NCI-H82 (cell line): ENCODE data around the gene ZBTB3.

Source experiments
- DNase-seq: peaks from one replicate; lab custom pipeline; 2025; lab: John Stamatoyannopoulos, UW

The ZBTB3 gene

GRCh38 chr11:62753736-62754603, at the start of gene ZBTB3:
Gene ZBTB3 (minus strand): TSS chr11:62754160. CDS start chr11:62753664, 496 bp downstream.
- DNase-seq, result peak; percentile 99

DNA sequence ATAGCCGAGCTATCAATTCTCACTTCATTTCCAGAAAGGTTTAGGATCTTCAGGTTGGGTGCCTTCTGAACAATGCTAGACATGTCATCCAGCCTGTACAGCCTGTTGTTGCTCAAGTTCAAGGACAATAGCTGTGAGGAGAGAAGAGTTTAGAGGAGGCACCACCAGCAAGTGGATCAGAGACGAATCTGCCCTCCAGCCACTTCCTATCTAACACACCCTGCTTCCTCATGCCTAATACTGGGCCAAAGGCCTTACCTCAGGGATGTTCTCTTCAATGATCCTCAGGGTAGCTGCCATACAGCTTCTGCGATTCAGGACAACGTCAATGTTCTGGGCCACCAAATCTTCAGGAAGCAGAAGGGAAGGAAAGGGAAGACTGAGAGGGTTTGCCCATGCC, 47.1 kb upstream of the ZBTB3 start:
- DNase-seq, result no peak

GRCh38 chr11:62799486-62799885, 45.5 kb upstream of the ZBTB3 start:
- no peak for DNase-seq

DNA sequence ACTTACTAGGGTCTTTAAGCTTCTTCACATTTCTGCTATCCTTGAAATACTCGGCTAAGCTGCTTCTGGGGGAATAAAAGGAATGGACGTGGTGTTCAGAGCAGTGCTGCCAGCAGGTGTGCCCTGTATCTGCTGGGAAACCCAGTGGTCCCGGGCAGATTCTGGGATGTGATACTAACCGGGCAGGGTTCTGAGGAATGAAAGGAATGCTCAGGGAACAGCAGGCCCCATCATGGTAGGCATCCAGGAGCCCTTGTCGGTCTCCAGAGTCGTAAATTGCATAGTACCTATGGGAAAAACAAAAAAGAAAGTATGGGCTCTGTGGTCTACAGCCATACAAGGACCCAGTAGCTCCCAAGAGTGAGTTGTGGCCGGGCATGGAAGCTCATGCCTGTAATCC, 42.3 kb upstream of the ZBTB3 start:
- no peak for DNase-seq

DNA sequence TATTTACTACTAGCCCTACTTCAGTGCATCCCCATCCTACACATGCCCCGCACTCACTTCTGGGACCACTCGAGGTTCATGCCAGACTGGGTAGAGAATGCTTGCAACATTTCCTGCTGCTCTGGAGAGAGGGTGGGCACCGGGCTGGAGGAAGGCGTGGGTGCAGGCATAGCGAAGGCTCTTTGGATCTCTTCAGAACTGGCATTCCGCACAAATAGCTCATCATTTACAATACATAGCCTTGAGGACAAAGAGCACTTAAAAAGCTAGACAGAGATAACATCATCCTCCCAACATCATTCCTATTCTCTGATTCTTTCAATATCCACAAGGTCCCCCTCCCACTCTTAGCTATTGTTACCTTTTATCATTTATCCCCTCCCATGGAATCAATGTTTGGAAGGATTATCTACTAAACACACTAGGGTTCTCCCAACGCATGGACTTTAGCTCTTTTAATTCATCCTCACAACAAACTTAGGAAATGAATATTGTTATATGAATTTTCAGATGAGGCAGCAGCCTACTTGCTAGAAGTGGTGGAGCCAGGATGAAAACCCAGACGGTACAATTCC, 40.3 kb upstream of the ZBTB3 start:
- no peak for DNase-seq

GRCh38 chr11:62792202-62792575, 38.2 kb upstream of the ZBTB3 start:
- peak; percentile 73 for DNase-seq

DNA sequence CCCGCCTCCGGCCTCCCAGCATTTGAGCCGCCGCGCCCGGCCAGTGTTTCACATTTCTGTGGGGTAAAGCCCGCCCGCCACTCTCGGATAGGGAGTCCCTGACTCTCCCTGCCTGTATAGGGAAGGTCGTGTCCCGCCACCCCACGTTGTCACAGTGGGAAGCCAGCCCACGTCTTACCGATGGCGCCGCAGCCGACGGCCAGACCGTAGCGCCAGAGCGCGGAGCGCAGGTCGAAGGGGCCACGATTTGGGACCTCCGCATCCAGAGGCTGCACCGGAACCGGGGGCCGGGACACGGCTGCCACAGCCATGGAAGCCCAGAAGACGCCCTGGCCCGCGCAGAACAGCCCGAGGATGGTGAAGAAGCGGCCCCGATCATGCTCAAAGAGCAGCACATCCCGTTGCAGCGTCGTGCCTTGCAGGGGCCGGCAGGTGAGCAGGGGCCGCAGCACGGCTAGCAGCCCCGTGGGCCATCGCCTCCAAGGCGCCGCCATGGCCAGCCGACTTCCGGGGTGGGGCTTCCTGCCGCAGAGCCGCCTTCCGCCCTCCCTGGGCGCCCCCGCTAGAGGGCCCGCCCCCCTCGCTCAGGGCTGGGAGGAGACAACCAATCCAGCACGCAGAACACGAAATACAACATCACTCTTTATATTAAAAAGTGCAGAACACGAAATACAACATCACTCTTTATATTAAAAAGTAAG, 37.7 kb upstream of the ZBTB3 start, which contains the start of gene TMEM223:
TSS of gene TMEM223 (minus strand) at position 506 of the 701 bp plus-strand sequence. CDS start at position 494, 12 bp downstream.
- DNase-seq, result peak; percentile 84

DNA sequence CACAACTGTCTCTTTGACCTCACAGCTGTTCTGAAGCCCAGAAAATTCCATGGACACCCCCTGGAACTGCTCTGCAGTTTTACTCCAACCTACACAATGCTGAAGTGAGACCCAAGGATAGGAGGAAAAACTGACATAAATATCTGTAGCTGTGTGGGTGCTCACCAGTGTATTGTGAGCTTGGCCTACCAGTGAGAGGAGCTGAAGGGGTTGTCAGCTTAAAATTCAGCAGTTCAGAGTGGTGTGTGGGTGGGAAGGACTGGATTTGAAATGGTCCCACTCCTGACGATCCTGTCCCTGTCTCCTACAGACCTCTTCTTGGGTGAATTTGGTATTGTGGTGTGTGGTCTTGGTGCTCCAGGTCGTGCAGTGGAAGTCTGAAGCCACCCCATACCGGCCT, 35.6 kb upstream of the ZBTB3 start:
- DNase-seq, result no peak

- DNase-seq, result peak; percentile 5
These were observed 35.0 kb upstream of the ZBTB3 start for GRCh38 chr11:62788991-62789390.

GRCh38 chr11:62787005-62787759, 33.2 kb upstream of the ZBTB3 start, which contains the start of gene TMEM179B:
Gene TMEM179B (plus strand): TSS chr11:62787402. CDS start chr11:62787432, 30 bp downstream.
- peak; percentile 99 for DNase-seq

DNA sequence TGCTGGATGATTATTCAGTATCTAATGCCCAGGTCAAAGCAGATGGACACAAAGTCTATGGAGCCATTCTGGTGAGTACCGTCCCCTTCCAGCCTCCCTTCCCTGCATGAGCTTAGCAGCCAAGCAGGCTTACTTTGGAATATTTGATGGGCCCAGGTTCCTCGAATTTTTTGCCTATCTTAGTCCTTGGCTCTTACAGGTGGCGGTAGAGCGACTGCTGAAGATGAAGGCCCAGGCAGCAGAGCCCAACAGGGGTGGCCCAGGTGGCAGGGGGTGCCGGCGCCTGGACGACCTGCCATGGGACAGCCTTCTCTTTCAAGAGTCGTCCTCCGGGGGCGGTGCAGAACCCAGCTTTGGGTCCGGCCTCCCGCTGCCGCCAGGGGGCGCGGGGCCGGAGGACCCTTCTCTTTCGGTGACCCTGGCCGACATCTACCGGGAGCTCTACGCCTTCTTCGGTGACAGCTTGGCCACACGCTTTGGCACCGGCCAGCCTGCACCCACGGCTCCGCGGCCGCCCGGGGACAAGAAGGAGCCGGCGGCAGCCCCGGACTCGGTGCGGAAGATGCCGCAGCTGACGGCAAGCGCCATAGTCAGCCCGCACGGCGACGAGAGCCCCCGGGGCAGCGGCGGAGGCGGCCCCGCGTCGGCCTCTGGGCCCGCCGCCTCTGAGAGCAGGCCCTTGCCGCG, 32.5 kb upstream of the ZBTB3 start:
- DNase-seq, result peak; percentile 87

GRCh38 chr11:62782753-62783152, 28.8 kb upstream of the ZBTB3 start:
- no peak for DNase-seq

- no peak for DNase-seq
These were observed 24.5 kb upstream of the ZBTB3 start for GRCh38 chr11:62778441-62778840.

- no peak for DNase-seq
These were observed 23.4 kb upstream of the ZBTB3 start for GRCh38 chr11:62777389-62777788.

GRCh38 chr11:62775646-62776045, 21.7 kb upstream of the ZBTB3 start:
- no peak for DNase-seq

DNA sequence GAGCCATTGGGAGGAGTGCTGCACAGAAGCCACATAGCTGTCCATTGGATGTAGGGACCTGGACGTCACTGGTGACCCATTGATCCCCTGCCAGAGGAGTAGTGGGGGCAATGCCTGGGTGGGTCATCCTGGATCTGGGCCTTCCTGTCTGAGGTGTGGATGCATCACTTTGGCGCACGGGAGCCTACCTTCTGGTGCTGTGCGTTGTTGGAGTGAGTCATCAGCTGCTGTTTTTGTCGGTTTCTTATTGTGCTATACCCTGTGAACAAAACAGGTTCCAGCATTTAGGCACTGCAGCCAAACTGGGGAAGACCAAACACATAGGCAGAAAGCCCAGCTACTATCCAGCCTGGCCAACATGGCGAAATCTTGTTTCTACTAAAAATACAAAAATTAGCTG, 20.4 kb upstream of the ZBTB3 start:
- DNase-seq, result no peak

DNA sequence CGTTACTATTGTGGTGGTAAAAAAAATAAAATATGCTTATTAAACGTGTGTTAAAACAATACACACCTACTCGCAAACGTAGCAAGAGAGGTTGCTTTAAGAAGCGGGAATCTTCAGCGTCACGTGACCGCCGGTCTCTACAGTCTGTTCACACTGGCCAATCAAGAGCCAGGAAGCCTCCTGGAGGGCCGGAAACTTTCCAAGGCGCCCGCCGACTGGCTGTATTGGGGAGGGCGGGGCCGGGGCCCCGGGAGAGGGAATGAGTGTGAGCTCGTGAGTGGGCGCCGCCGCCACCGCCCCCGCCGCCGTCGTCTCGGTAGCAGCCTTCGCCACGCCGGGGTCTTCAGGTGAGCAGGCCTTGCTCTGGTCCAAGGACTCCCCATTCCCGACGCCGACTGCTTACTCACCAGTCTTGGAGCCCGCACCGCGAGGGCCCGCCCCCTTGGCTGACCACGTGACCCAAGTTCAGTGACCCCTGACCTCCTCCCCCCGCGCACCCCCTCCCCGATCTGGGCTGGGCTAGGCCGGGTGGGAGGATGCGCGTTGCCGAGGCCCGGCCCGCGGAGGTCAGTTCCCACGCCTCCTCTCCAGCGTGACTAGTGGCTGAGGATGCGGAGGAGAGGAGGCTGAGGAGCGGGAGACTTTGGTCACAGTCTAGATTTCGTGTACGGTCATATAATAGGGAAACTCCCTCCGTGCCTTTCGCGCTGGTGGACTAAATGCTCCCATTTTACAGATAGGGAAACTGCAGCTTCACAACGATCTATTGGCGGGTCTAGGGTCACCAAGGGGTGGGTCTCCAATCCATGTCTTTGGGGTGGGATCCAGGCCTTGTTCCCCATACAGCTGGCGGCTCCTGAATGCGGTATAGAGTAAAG, 17.4 kb upstream of the ZBTB3 start, which contains the start of gene TAF6L:
TSS of gene TAF6L (plus strand) at position 253 of the 878 bp plus-strand sequence. CDS start 4,388 bp downstream, outside the sequence.
- DNase-seq, result peak; percentile 99

DNA sequence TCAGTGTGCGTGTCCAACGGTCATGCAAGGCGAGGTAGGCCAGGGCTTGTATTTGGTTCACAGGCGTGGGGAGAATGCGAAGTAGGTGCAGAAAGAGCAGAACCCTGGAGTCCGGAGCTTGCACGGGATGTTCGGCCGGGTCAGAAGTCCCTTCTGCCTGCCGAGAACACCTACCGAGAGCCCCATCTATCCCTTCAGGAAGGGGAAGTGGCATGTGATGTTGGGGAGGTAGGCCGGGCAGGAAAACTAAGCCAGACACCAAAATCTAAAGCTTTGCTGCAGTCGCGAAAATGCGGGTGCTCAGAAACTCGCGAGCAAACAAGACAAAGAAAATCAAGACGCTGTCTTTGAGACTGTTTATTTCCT, 16.8 kb upstream of the ZBTB3 start:
- DNase-seq, result peak; percentile 58

DNA sequence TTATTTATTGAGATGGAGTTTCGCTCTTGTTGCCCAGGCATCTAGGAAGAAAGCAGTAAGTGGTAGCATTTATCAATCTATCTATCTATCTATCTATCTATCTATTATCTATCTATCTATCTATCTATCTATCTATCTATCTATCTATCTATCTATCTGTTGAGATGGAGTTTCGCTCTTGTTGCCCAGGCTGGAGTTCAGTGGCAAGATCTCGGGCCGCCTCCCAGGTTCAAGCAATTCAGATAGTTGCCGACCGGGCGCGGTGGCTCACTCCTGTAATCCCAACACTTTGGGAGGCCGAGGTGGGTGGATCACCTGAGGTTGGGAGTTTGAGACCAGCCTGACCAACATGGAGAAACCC, 6.9 kb upstream of the ZBTB3 start:
- peak; percentile 21 for DNase-seq
